ENCODE measurements around the gene LMX1B. TPM values are rescaled to one million over a fixed set of nuclear protein-coding genes. Genes with fewer than 3 reads are reported as not detected.

LMX1B gene
- total and polyA plus RNA-seq, 2 of the 4 experiments (the other 2 are of a cell fraction): not detected

DNA sequence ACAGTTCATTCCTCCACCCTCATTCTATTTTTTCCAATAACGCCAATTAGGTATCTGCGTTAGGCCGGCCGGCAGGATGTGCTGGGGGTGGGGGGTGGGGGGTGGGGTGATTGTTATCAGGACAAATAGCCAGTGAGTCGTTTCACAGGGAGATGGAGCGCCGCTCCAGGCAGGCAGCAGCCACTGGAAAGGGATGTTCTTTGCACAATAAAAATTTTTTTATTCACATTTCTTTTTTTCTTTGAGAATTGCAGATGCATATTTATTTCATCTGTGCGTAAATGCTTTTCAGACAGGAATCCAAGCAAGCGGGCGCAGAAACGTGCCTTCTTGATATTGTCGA, 4.1 kb downstream of the LMX1B start:
- POLR2A ChIA-PET (ENCODE audit: unreplicated experiment): no interaction called here
- no peak overlapping the region for H2AK9ac ChIP-seq (replicated peaks; ENCODE audit: low read depth, low read length, poor library complexity)
- no peak overlapping the region for H2BK20ac ChIP-seq (ENCODE audit: low read depth, low read length)
- no peak overlapping the region for H3K14ac ChIP-seq (replicated peaks; ENCODE audit: low read depth, low read length)
- H4K91ac ChIP-seq (ENCODE audit: insufficient read depth, low read depth, low read length): no peak overlapping the region
- no peak overlapping the region for H3K4me3 ChIP-seq (ENCODE audit: insufficient read depth, low read depth, low read length)
- H4K20me1 ChIP-seq (ENCODE audit: insufficient read depth, low read length): no peaks in the 10 kb centered on the region
- WGBS, 2 experiments (ENCODE audit: extremely low coverage in 2 of 2, insufficient read length in 1 of 2): 0% methylated on average over 1 of the region's 12 CpGs; no CpG with 5 or more reads in 1 of the 2 experiments
- no peak overlapping the region for H3K4ac ChIP-seq (ENCODE audit: low read depth, low read length)
- no peak for TF ChIP-seq NFE2L2 (IDR thresholded peaks at IDR 0.05; ENCODE audit: low read depth, low read length)
- TF ChIP-seq MAFK (IDR thresholded peaks at IDR 0.05; ENCODE audit: low read depth, low read length): no peak
- no peak for TF ChIP-seq SMC3 (IDR thresholded peaks at IDR 0.05; ENCODE audit: low read depth, low read length)
- no peak for TF ChIP-seq RAD21 (IDR thresholded peaks at IDR 0.05; ENCODE audit: low read length)
- no peak for TF ChIP-seq CTCF (conservative IDR thresholded peaks at IDR 0.05; ENCODE audit: low read depth, low read length)
- TF ChIP-seq FOS (IDR thresholded peaks at IDR 0.05; ENCODE audit: low read depth, low read length): no peak
- no peak for TF ChIP-seq RCOR1 (IDR thresholded peaks at IDR 0.05; ENCODE audit: insufficient replicate concordance, low read length)
- no peak for TF ChIP-seq MAZ (IDR thresholded peaks at IDR 0.05; ENCODE audit: borderline replicate concordance, low read depth, low read length)
- TF ChIP-seq, protein P1, sequence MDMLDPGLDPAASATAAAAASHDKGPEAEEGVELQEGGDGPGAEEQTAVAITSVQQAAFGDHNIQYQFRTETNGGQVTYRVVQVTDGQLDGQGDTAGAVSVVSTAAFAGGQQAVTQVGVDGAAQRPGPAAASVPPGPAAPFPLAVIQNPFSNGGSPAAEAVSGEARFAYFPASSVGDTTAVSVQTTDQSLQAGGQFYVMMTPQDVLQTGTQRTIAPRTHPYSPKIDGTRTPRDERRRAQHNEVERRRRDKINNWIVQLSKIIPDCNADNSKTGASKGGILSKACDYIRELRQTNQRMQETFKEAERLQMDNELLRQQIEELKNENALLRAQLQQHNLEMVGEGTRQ (IDR thresholded peaks at IDR 0.05; ENCODE audit: low read depth, low read length): no peak
- TF ChIP-seq CEBPB (IDR thresholded peaks at IDR 0.05; ENCODE audit: low read depth, low read length): no peak
- no peak for TF ChIP-seq POLR2A (IDR thresholded peaks at IDR 0.05; ENCODE audit: low read depth, low read length)
- TF ChIP-seq RFX5 (IDR thresholded peaks at IDR 0.05; ENCODE audit: low read depth, low read length): no peak
- no peak for TF ChIP-seq MXI1 (IDR thresholded peaks at IDR 0.05; ENCODE audit: borderline replicate concordance, low read depth, low read length)
- TF ChIP-seq BHLHE40 (IDR thresholded peaks at IDR 0.05; ENCODE audit: low read depth, low read length): no peak
- TF ChIP-seq ELK1 (IDR thresholded peaks at IDR 0.05; ENCODE audit: borderline replicate concordance, low read depth, low read length): no peak
- TF ChIP-seq CHD1 (IDR thresholded peaks at IDR 0.05; ENCODE audit: low read depth, low read length): no peak
- H2BK120ac ChIP-seq (ENCODE audit: low read depth, low read length): no peak overlapping the region
- dilution Hi-C loops (cut with HindIII; ENCODE audit: low sequenced_read_pairs, unreplicated experiment): no loop called here
- no peaks in the 10 kb centered on the region for H3K4me1 ChIP-seq (ENCODE audit: control insufficient read depth, insufficient read depth, low read length)
- no peak overlapping the region for H3K27ac ChIP-seq (ENCODE audit: insufficient read depth, low read length)
- H4K5ac ChIP-seq (ENCODE audit: low read depth, low read length): no peak overlapping the region
- H3K9me3 ChIP-seq (ENCODE audit: control insufficient read depth, insufficient read depth, low read length): no peaks in the 10 kb centered on the region; the same call in 1 of the 2 replicates
- no peak overlapping the region for H2BK15ac ChIP-seq (ENCODE audit: low read depth, low read length)
- no peak overlapping the region for H3K56ac ChIP-seq (ENCODE audit: extremely low read depth, insufficient read depth, low read length)
- in situ Hi-C loops (cut with MboI; ENCODE audit: low sequenced_read_pairs): no loop called here
- ATAC-seq (ENCODE audit: low read depth): no peak
- no peak overlapping the region for H2AK5ac ChIP-seq (ENCODE audit: low read depth, low read length)
- no TSS peak for BruUV-seq (replicated peaks)
- no peak overlapping the region for H3K9ac ChIP-seq (ENCODE audit: low read depth, low read length)
- intact Hi-C loops (cut with micrococcal nuclease): no loop called here
- CTCF ChIA-PET: no interaction called here
- no peak overlapping the region for H2BK5ac ChIP-seq (ENCODE audit: low read depth, low read length, poor library complexity, severe bottlenecking)
- no peak for DNase-seq
- no peak overlapping the region for H3K18ac ChIP-seq (ENCODE audit: low read depth, low read length)
- no peaks in the 10 kb centered on the region for H3K79me1 ChIP-seq (ENCODE audit: low read depth in 1 of 2, low read length in 2 of 2)
- no peak overlapping the region for H3K4me2 ChIP-seq (ENCODE audit: low read depth, low read length)
- H3K23ac ChIP-seq (ENCODE audit: low read depth, low read length): no peak overlapping the region
- no peak overlapping the region for H4K8ac ChIP-seq (ENCODE audit: low read depth in 2 of 2, low read length in 2 of 2)
- H2AFZ ChIP-seq (replicated peaks; ENCODE audit: low read length, poor library complexity): no peak overlapping the region
- H3K9me1 ChIP-seq (ENCODE audit: insufficient read depth, low read length): no peaks in the 10 kb centered on the region
- peaks cover 95% of the 10 kb centered on the region for H3K27me3 ChIP-seq (ENCODE audit: control insufficient read depth, insufficient read depth, low read length)
- H3K36me3 ChIP-seq (ENCODE audit: control insufficient read depth, insufficient read depth, low read length): no peaks in the 10 kb centered on the region

Measured in IMR-90 (cell line).